CD14-positive monocyte (primary cell): ENCODE measurements around the gene LRRC73. TPM values are rescaled to one million over a fixed set of nuclear protein-coding genes. Genes with fewer than 3 reads are reported as not detected.

Experiments used
- DNase-seq, 3 donors: peaks; one replicate each; pipeline ENCODE4 v3.0.0-alpha.2; 2011 to 2022
- H2AFZ ChIP-seq: 2 replicates; pipeline ENCODE4 v1.6.0; 2012; ENCODE audit warnings: mild to moderate bottlenecking, low read depth, low read length, inconsistent platforms; ENCODE audit not compliant: insufficient read depth, poor library complexity, severe bottlenecking
- H3K27ac ChIP-seq, 2 donors: 1 replicate in 1 of 2; 2 replicates in 1 of 2; pipeline ENCODE4 v1.5.1; 2012 to 2013; ENCODE audit warnings: low read length in 2 of 2, control low read depth in 1 of 2, inconsistent platforms in 1 of 2, low read depth in 1 of 2, mild to moderate bottlenecking in 1 of 2
- H3K27me3 ChIP-seq, 2 donors: one replicate each; pipeline versions ENCODE4 v1.6.0 to v1.6.1; 2011 to 2013; ENCODE audit warnings: low read length in 2 of 2; ENCODE audit not compliant: control insufficient read depth in 2 of 2, insufficient read depth in 2 of 2
- H3K36me3 ChIP-seq, 2 donors: replicated peaks in 1 of 2; 1 replicate in 1 of 2; 2 replicates in 1 of 2; pipeline versions ENCODE4 v1.5.1 to v1.6.1; 2012 to 2013; ENCODE audit warnings: low read length in 2 of 2, control low read depth in 1 of 2, inconsistent platforms in 1 of 2, mild to moderate bottlenecking in 1 of 2; ENCODE audit not compliant: insufficient read depth in 2 of 2, control insufficient read depth in 1 of 2
- H3K4me1 ChIP-seq, 2 donors: 1 replicate in 1 of 2; 2 replicates in 1 of 2; pipeline versions ENCODE4 v1.5.1 to v1.6.1; 2012 to 2013; ENCODE audit warnings: low read length in 2 of 2, control low read depth in 1 of 2, inconsistent platforms in 1 of 2, mild to moderate bottlenecking in 1 of 2, moderate library complexity in 1 of 2; ENCODE audit not compliant: insufficient read depth in 2 of 2, control insufficient read depth in 1 of 2
- H3K4me2 ChIP-seq: replicated peaks from 2 replicates; pipeline ENCODE3; 2012; ENCODE audit warnings: low read length, moderate library complexity, mild to moderate bottlenecking; ENCODE audit not compliant: poor library complexity, severe bottlenecking; ENCODE audit errors: extremely low read depth
- H3K4me3 ChIP-seq, 3 experiments: fragments of 200-600 bp in 1 of 3; sonication (generic) in 1 of 3; replicated peaks in 1 of 3; 1 replicate in 2 of 3; 2 replicates in 1 of 3; pipeline ENCODE4 v1.5.1; 2011 to 2013; ENCODE audit warnings: low read length in 3 of 3, mild to moderate bottlenecking in 3 of 3, control low read depth in 2 of 3, low read depth in 2 of 3, inconsistent platforms in 1 of 3, moderate library complexity in 1 of 3
- H3K79me2 ChIP-seq: 2 replicates; pipeline ENCODE4 v1.6.0; 2012; ENCODE audit warnings: mild to moderate bottlenecking, control low read depth, inconsistent platforms, low read length, moderate library complexity; ENCODE audit not compliant: insufficient read depth
- H3K9ac ChIP-seq: 2 replicates; pipeline ENCODE4 v1.6.0; 2017; ENCODE audit warnings: low read length, mild to moderate bottlenecking; ENCODE audit not compliant: insufficient read depth, poor library complexity, severe bottlenecking
- H3K9me3 ChIP-seq, 2 donors: replicated peaks in 1 of 2; 1 replicate in 1 of 2; 2 replicates in 1 of 2; pipeline versions ENCODE4 v1.5.1 to v1.6.1; 2012 to 2013; ENCODE audit warnings: low read length in 2 of 2, control low read depth in 1 of 2; ENCODE audit not compliant: control insufficient read depth in 1 of 2, insufficient read depth in 1 of 2
- H4K20me1 ChIP-seq: 2 replicates; pipeline ENCODE4 v1.6.0; 2012; ENCODE audit warnings: mild to moderate bottlenecking, low read length, control low read depth, moderate library complexity; ENCODE audit not compliant: insufficient read depth
- H3K27ac Mint-ChIP-seq, 7 donors: one replicate each; pipeline ENCODE4 v1.8.0; 2020; ENCODE audit warnings: mild to moderate bottlenecking in 7 of 7, mixed read lengths in 7 of 7, moderate library complexity in 6 of 7, inconsistent platforms in 2 of 7
- H3K27me3 Mint-ChIP-seq, 3 donors: one replicate each; pipeline ENCODE4 v1.8.0; 2021 to 2022; ENCODE audit warnings: low read depth in 3 of 3, mild to moderate bottlenecking in 3 of 3, mixed read lengths in 3 of 3, moderate library complexity in 3 of 3, inconsistent platforms in 1 of 3
- H3K36me3 Mint-ChIP-seq, 2 donors: one replicate each; pipeline ENCODE4 v1.8.0; 2020; ENCODE audit warnings: mixed read lengths in 2 of 2, inconsistent platforms in 1 of 2, mild to moderate bottlenecking in 1 of 2
- H3K4me1 Mint-ChIP-seq: one replicate; pipeline ENCODE4 v1.8.0; 2020; ENCODE audit warnings: mild to moderate bottlenecking, mixed read lengths
- H3K4me3 Mint-ChIP-seq, 2 donors: one replicate each; pipeline ENCODE4 v1.8.0; 2020; ENCODE audit warnings: mild to moderate bottlenecking in 2 of 2, mixed read lengths in 2 of 2, moderate library complexity in 1 of 2
- H3K9me3 Mint-ChIP-seq, 7 donors: one replicate each; pipeline ENCODE4 v1.8.0; 2020 to 2022; ENCODE audit warnings: mixed read lengths in 7 of 7, mild to moderate bottlenecking in 6 of 7, moderate library complexity in 6 of 7, inconsistent platforms in 2 of 7
- WGBS: methylation state at CpG from one replicate; pipeline ENCODE4 v1.1.5; 2013; ENCODE audit warnings: missing lambda C conversion rate; ENCODE audit not compliant: insufficient coverage; 5-methylcytosine and 5-hydroxymethylcytosine counted together
- intact Hi-C, 2 donors: fragments of 100-400 bp; cut with micrococcal nuclease; formaldehyde crosslinking; loops; one replicate each; pipeline versions ENCODE4 v1.15.0 to v1.15.1; 2023
- polyA plus RNA-seq, 3 donors: library from polyadenylated mRNA; depleted of rRNA in 1 of 3; unstranded in 2 of 3; stranded (reverse) in 1 of 3; fragments of 300-500 nt in 2 of 3; fragments of >200 nt in 1 of 3; fragmentation: Illumina TruSeq in 2 of 3; gene quantifications; 1 replicate in 2 of 3; 2 replicates in 1 of 3; pipeline ENCODE4 v1.2.3, GENCODE V29; 2012 to 2021
- TF ChIP-seq, protein P1 (sequence below): fragments of 200-600 bp; IDR thresholded peaks from one replicate; pipeline ENCODE4 v1.8.0; 2022; ENCODE audit warnings: antibody characterized with exemption, mild to moderate bottlenecking

LRRC73 gene
- polyA plus RNA-seq, 3 donors, result not detected

DNA sequence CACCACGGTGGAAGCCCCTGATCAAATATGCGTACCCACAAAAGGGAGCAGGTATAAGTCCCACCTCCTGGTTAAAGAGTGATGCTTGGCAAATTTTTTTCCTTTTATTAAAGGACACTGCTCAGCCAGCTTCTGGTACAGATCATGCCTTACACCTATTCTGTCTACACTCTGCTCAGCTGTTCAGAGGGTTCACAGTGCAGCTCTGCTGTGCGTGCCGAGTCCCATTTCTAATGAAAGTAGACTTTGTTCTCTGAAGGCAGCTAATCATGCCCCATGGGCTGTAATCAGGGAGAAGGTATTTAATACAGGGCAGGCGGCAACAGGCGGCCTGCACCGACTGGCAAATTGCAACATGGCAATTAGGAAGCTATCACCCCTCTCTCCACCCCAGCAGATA, 16.3 kb downstream of the LRRC73 start:
- Mint-ChIP-seq H3K4me1 (peaks cover 8% of the 10 kb centered on the region), H3K9me3 (no peaks in the 10 kb centered on the region), H3K27me3 (peaks cover 0 to 4% (median 0%) of the 10 kb centered on the region in 3 donors), H3K36me3 (peaks cover 31 to 43% of the 10 kb centered on the region in 2 donors), H3K4me3 (no peak overlapping the region), H3K27ac (no peak overlapping the region)
- Histone ChIP-seq H3K27me3 (no peaks in the 10 kb centered on the region), H3K4me1 (no peaks in the 10 kb centered on the region), H3K9me3 (no peaks in the 10 kb centered on the region), H3K4me2 (no peak overlapping the region), H2AFZ (no peak overlapping the region), H4K20me1 (peaks cover 53% of the 10 kb centered on the region), H3K27ac (no peak overlapping the region), H3K36me3 (peaks cover 32 to 71% of the 10 kb centered on the region in 2 donors), H3K79me2 (no peaks in the 10 kb centered on the region), H3K9ac (no peak overlapping the region), H3K4me3 (no peak overlapping the region)
- WGBS, result 100% methylated on average over 1 of the region's 7 CpGs
- TF ChIP-seq, protein P1, sequence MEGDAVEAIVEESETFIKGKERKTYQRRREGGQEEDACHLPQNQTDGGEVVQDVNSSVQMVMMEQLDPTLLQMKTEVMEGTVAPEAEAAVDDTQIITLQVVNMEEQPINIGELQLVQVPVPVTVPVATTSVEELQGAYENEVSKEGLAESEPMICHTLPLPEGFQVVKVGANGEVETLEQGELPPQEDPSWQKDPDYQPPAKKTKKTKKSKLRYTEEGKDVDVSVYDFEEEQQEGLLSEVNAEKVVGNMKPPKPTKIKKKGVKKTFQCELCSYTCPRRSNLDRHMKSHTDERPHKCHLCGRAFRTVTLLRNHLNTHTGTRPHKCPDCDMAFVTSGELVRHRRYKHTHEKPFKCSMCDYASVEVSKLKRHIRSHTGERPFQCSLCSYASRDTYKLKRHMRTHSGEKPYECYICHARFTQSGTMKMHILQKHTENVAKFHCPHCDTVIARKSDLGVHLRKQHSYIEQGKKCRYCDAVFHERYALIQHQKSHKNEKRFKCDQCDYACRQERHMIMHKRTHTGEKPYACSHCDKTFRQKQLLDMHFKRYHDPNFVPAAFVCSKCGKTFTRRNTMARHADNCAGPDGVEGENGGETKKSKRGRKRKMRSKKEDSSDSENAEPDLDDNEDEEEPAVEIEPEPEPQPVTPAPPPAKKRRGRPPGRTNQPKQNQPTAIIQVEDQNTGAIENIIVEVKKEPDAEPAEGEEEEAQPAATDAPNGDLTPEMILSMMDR, result no peak
- DNase-seq, result no peak
- intact Hi-C loops, result no loop called here

DNA sequence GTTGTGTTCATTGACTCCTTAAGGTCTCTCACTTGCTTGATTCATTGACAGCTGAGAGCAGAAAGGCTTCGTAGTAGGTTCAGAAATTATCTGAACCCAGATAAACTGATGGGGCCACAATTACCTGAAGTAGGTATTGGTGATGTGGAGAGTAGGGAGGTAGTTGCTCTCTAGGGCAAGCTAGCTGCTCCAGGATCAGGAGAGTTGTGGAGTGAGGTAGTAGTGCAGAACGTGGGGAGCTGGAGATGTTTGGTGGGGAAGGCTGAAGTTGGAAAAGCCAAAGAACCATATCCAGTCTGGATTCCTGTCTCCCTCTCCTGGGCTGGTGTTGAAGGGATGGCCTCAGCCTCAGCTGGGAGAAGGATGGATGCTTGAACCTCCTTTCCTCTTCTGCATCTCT, 16.9 kb downstream of the LRRC73 start:
- Histone ChIP-seq H3K27ac (no peak overlapping the region), H3K9ac (no peak overlapping the region), H3K4me1 (no peaks in the 10 kb centered on the region), H3K27me3 (no peaks in the 10 kb centered on the region), H3K4me3 (no peak overlapping the region), H3K79me2 (no peaks in the 10 kb centered on the region), H3K9me3 (no peaks in the 10 kb centered on the region), H3K4me2 (no peak overlapping the region), H3K36me3 (peaks cover 26 to 71% of the 10 kb centered on the region in 2 donors), H2AFZ (no peak overlapping the region), H4K20me1 (peaks cover 58% of the 10 kb centered on the region)
- WGBS, result 100% methylated on average over 2 of the region's 2 CpGs
- DNase-seq, result no peak
- Mint-ChIP-seq H3K27me3 (peaks cover 0 to 4% (median 0%) of the 10 kb centered on the region in 3 donors), H3K9me3 (no peaks in the 10 kb centered on the region), H3K4me3 (no peak overlapping the region), H3K27ac (no peak overlapping the region), H3K4me1 (peaks cover 8% of the 10 kb centered on the region), H3K36me3 (peaks cover 25 to 41% of the 10 kb centered on the region in 2 donors)
- intact Hi-C loops, result no loop called here
- TF ChIP-seq, protein P1, result no peak
